ENCODE data around the gene SPINK7.

The SPINK7 gene

GRCh38 chr5:148353634-148354033, 41.4 kb downstream of the SPINK7 start:
- Histone ChIP-seq H3K36me3 (ENCODE audit: control insufficient read depth in 2 of 2, insufficient read depth in 1 of 2, low read length in 2 of 2) (no peaks in the 10 kb centered on the region), H3K4me3 (ENCODE audit: low read depth, low read length) (no peak overlapping the region), H3K9me3 (ENCODE audit: control insufficient read depth, insufficient read depth, low read depth, low read length) (no peaks in the 10 kb centered on the region; the same call in 1 of the 2 replicates), H3K27ac (ENCODE audit: extremely low read depth, low read depth, low read length) (no peak overlapping the region), H3K4me1 (ENCODE audit: control insufficient read depth, insufficient read depth, low read length) (no peaks in the 10 kb centered on the region)
- CTCF ChIA-PET, result interaction anchor here (0.7 kb wide), 1 partner anchor 11 kb away, joined by 4 read pairs; no protein-coding TSS in a partner anchor
- POLR2A ChIA-PET, result no interaction called here
- TF ChIP-seq ZSCAN5A (tag by site-specific recombination; IDR thresholded peaks at IDR 0.05) (no peak), ZNF148 (tag by site-specific recombination; IDR thresholded peaks at IDR 0.05; ENCODE audit: borderline replicate concordance) (no peak), PRDM10 (tag by site-specific recombination; IDR thresholded peaks at IDR 0.05) (no peak), ZNF549 (tag by site-specific recombination; IDR thresholded peaks at IDR 0.05) (no peak), ZNF214 (tag by site-specific recombination; IDR thresholded peaks at IDR 0.05; ENCODE audit: borderline replicate concordance) (no peak), AEBP2 (tag by site-specific recombination; IDR thresholded peaks at IDR 0.05; ENCODE audit: borderline replicate concordance) (no peak), ZNF433 (tag by site-specific recombination; IDR thresholded peaks at IDR 0.05; ENCODE audit: low read depth) (no peak), WT1 (tag by site-specific recombination; IDR thresholded peaks at IDR 0.05) (no peak), ZNF571 (tag by site-specific recombination; IDR thresholded peaks at IDR 0.05) (no peak), ZNF624 (tag by site-specific recombination; IDR thresholded peaks at IDR 0.05) (no peak), ZNF677 (tag by site-specific recombination; IDR thresholded peaks at IDR 0.05) (no peak), ZNF146 (tag by site-specific recombination; IDR thresholded peaks at IDR 0.05) (no peak), ZNF362 (tag by site-specific recombination; IDR thresholded peaks at IDR 0.05) (no peak), ZNF311 (tag by site-specific recombination; IDR thresholded peaks at IDR 0.05; ENCODE audit: borderline replicate concordance) (no peak), MZF1 (tag by site-specific recombination; IDR thresholded peaks at IDR 0.05; ENCODE audit: borderline replicate concordance) (no peak), ATF2 (tag by site-specific recombination; IDR thresholded peaks at IDR 0.05; ENCODE audit: low read depth) (no peak), ZNF654 (tag by site-specific recombination; IDR thresholded peaks at IDR 0.05; ENCODE audit: low read depth) (no peak), KLF9 (tag by site-specific recombination; IDR thresholded peaks at IDR 0.05; ENCODE audit: low read depth) (no peak), ZSCAN23 (tag by site-specific recombination; IDR thresholded peaks at IDR 0.05) (no peak)
